Measurements from ENCODE around the gene PHYHIPL.

The PHYHIPL gene

GRCh38 chr10:59281861-59282260, 105.4 kb downstream of the PHYHIPL start:
- TF ChIP-seq POLR2A (IDR thresholded peaks at IDR 0.05; ENCODE audit: low read depth, low read length) (no peak), POU2F2 (IDR thresholded peaks at IDR 0.05; ENCODE audit: low read depth, low read length) (no peak), TAF1 (IDR thresholded peaks at IDR 0.05; ENCODE audit: low read depth, low read length) (no peak), POLR2AphosphoS5 (IDR thresholded peaks at IDR 0.05; ENCODE audit: low read depth, low read length) (no peak), SPI1 (IDR thresholded peaks at IDR 0.05; ENCODE audit: low read depth, low read length) (no peak), PAX5 (IDR thresholded peaks at IDR 0.05; ENCODE audit: insufficient read depth, low read length, severe bottlenecking) (no peak)
- DNase-seq (ENCODE audit: insufficient read length, low spot score) = no peak
- no peak for FAIRE-seq

- no peak for DNase-seq (ENCODE audit: insufficient read length, low spot score)
- no peak for FAIRE-seq
- TF ChIP-seq POU2F2 (IDR thresholded peaks at IDR 0.05; ENCODE audit: low read depth, low read length) (no peak), POLR2AphosphoS5 (IDR thresholded peaks at IDR 0.05; ENCODE audit: low read depth, low read length) (no peak), TAF1 (IDR thresholded peaks at IDR 0.05; ENCODE audit: low read depth, low read length) (no peak), SPI1 (IDR thresholded peaks at IDR 0.05; ENCODE audit: low read depth, low read length) (no peak), PAX5 (IDR thresholded peaks at IDR 0.05; ENCODE audit: insufficient read depth, low read length, severe bottlenecking) (no peak), POLR2A (IDR thresholded peaks at IDR 0.05; ENCODE audit: low read depth, low read length) (no peak)
Observed at GRCh38 chr10:59283456-59284091, 107.1 kb downstream of the PHYHIPL start.

- FAIRE-seq = no peak
- TF ChIP-seq POLR2AphosphoS5 (IDR thresholded peaks at IDR 0.05; ENCODE audit: low read depth, low read length) (no peak), SPI1 (IDR thresholded peaks at IDR 0.05; ENCODE audit: low read depth, low read length) (no peak)
Observed at GRCh38 chr10:59284118-59284975, 107.9 kb downstream of the PHYHIPL start.

GRCh38 chr10:59285073-59285472, 108.6 kb downstream of the PHYHIPL start:
- FAIRE-seq (no peak), DNase-seq (ENCODE audit: insufficient read length, low spot score) (no peak)
- TF ChIP-seq POLR2A (IDR thresholded peaks at IDR 0.05; ENCODE audit: low read depth, low read length) (no peak), PAX5 (IDR thresholded peaks at IDR 0.05; ENCODE audit: insufficient read depth, low read length, severe bottlenecking) (no peak), SPI1 (IDR thresholded peaks at IDR 0.05; ENCODE audit: low read depth, low read length) (no peak), TAF1 (IDR thresholded peaks at IDR 0.05; ENCODE audit: low read depth, low read length) (no peak)

More at GRCh38 chr10:59284118-59284975, 107.9 kb downstream of the PHYHIPL start:
- DNase-seq (ENCODE audit: insufficient read length, low spot score) = no peak

GRCh38 chr10:59285848-59286247, 109.4 kb downstream of the PHYHIPL start:
- FAIRE-seq = no peak
- TF ChIP-seq POLR2AphosphoS5 (IDR thresholded peaks at IDR 0.05; ENCODE audit: low read depth, low read length) = no peak
- no peak for TF ChIP-seq PAX5 (IDR thresholded peaks at IDR 0.05; ENCODE audit: insufficient read depth, low read length, severe bottlenecking)
- TF ChIP-seq SPI1 (IDR thresholded peaks at IDR 0.05; ENCODE audit: low read depth, low read length) = no peak
- no peak for TF ChIP-seq TAF1 (IDR thresholded peaks at IDR 0.05; ENCODE audit: low read depth, low read length)
- TF ChIP-seq POLR2A (IDR thresholded peaks at IDR 0.05; ENCODE audit: low read depth, low read length) = no peak
- TF ChIP-seq POU2F2 (IDR thresholded peaks at IDR 0.05; ENCODE audit: low read depth, low read length) = no peak
- no peak for DNase-seq (ENCODE audit: insufficient read length, low spot score)

GRCh38 chr10:59287587-59288255, 111.3 kb downstream of the PHYHIPL start:
- DNase-seq (ENCODE audit: insufficient read length, low spot score) (no peak), FAIRE-seq (no peak)
- TF ChIP-seq POLR2AphosphoS5 (IDR thresholded peaks at IDR 0.05; ENCODE audit: low read depth, low read length) = no peak
- TF ChIP-seq TAF1 (IDR thresholded peaks at IDR 0.05; ENCODE audit: low read depth, low read length) = no peak
- TF ChIP-seq SPI1 (IDR thresholded peaks at IDR 0.05; ENCODE audit: low read depth, low read length) = no peak
- TF ChIP-seq POU2F2 (IDR thresholded peaks at IDR 0.05; ENCODE audit: low read depth, low read length) = no peak

GRCh38 chr10:59289853-59290252, 113.4 kb downstream of the PHYHIPL start:
- TF ChIP-seq SPI1 (IDR thresholded peaks at IDR 0.05; ENCODE audit: low read depth, low read length) (no peak), POU2F2 (IDR thresholded peaks at IDR 0.05; ENCODE audit: low read depth, low read length) (no peak), TAF1 (IDR thresholded peaks at IDR 0.05; ENCODE audit: low read depth, low read length) (no peak), PAX5 (IDR thresholded peaks at IDR 0.05; ENCODE audit: insufficient read depth, low read length, severe bottlenecking) (no peak)
- FAIRE-seq = no peak

GRCh38 chr10:59290448-59290847, 114.0 kb downstream of the PHYHIPL start:
- FAIRE-seq = no peak
- TF ChIP-seq POU2F2 (IDR thresholded peaks at IDR 0.05; ENCODE audit: low read depth, low read length) = no peak
- no peak for TF ChIP-seq PAX5 (IDR thresholded peaks at IDR 0.05; ENCODE audit: insufficient read depth, low read length, severe bottlenecking)
- no peak for TF ChIP-seq POLR2AphosphoS5 (IDR thresholded peaks at IDR 0.05; ENCODE audit: low read depth, low read length)
- TF ChIP-seq TAF1 (IDR thresholded peaks at IDR 0.05; ENCODE audit: low read depth, low read length) = no peak
- TF ChIP-seq SPI1 (IDR thresholded peaks at IDR 0.05; ENCODE audit: low read depth, low read length) = no peak
- TF ChIP-seq POLR2A (IDR thresholded peaks at IDR 0.05; ENCODE audit: low read depth, low read length) = no peak
- no peak for DNase-seq (ENCODE audit: insufficient read length, low spot score)

More at GRCh38 chr10:59289853-59290252, 113.4 kb downstream of the PHYHIPL start:
- no peak for DNase-seq (ENCODE audit: insufficient read length, low spot score)
